BE2C (cell line): Measurements from ENCODE around the gene ABHD1.
A peak's percentile ranks its signal among the peaks of the same experiment; 100 is the strongest.

ENCODE experiments used
- DNase-seq: peaks from one replicate; pipeline ENCODE4 v3.0.0-alpha.2; 2020
- H3K27me3 ChIP-seq: fragments of 250-450 bp; sonication (Bioruptor Pico); 2 replicates; pipeline ENCODE4 v1.5.1; 2020; ENCODE audit warnings: mild to moderate bottlenecking
- H3K36me3 ChIP-seq: fragments of 250-450 bp; sonication (Bioruptor Pico); 2 replicates; pipeline ENCODE4 v1.5.1; 2020; ENCODE audit warnings: mild to moderate bottlenecking
- H3K4me1 ChIP-seq: fragments of 250-450 bp; sonication (Bioruptor Pico); 2 replicates; pipeline ENCODE4 v1.5.1; 2020
- H3K4me3 ChIP-seq: 2 replicates; pipeline ENCODE4 v1.5.1; 2011; ENCODE audit warnings: low read depth, low read length
- H3K9me3 ChIP-seq: fragments of 250-450 bp; sonication (Bioruptor Pico); 2 replicates; pipeline ENCODE4 v1.5.1; 2020
- TF ChIP-seq, protein P1 (sequence below): IDR thresholded peaks from 2 replicates; pipeline ENCODE4 v1.5.1; 2012; ENCODE audit warnings: mild to moderate bottlenecking, low read depth, low read length

Gene ABHD1

DNA sequence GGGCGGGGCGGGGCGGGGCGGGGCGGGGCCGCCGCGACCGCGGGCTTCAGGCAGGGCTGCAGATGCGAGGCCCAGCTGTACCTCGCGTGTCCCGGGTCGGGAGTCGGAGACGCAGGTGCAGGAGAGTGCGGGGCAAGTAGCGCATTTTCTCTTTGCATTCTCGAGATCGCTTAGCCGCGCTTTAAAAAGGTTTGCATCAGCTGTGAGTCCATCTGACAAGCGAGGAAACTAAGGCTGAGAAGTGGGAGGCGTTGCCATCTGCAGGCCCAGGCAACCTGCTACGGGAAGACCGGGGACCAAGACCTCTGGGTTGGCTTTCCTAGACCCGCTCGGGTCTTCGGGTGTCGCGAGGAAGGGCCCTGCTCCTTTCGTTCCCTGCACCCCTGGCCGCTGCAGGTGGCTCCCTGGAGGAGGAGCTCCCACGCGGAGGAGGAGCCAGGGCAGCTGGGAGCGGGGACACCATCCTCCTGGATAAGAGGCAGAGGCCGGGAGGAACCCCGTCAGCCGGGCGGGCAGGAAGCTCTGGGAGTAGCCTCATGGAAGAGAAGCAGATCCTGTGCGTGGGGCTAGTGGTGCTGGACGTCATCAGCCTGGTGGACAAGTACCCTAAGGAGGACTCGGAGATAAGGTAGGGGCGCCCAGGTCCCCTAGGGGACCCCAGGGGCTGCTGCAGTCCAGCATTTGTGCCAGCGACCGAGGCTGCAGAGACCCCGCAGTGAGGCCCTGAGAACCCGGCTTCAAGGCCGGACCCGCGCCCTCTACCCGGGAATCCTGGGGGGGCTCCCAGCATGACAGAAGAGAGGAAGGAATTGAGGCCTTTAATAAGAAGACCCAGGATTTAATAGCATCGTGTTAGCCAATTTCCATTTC is 36.7 kb upstream of the ABHD1 start, which contains the start of gene KHK:
Gene KHK, plus strand, starts transcription at position 49 of the 870 bp plus-strand sequence. Its CDS starts 488 bp downstream, at position 537.
- peaks cover 6% of the 10 kb centered on the region; the same call in 1 of the 2 replicates for H3K4me1 ChIP-seq
- H3K27me3 ChIP-seq = no peaks in the 10 kb centered on the region
- DNase-seq = peak; percentile 75
- peaks cover 14% of the 10 kb centered on the region for H3K36me3 ChIP-seq
- H3K4me3 ChIP-seq = peak within 1 kb of the TSS; percentile 80
- no peaks in the 10 kb centered on the region for H3K9me3 ChIP-seq
- TF ChIP-seq, protein P1, sequence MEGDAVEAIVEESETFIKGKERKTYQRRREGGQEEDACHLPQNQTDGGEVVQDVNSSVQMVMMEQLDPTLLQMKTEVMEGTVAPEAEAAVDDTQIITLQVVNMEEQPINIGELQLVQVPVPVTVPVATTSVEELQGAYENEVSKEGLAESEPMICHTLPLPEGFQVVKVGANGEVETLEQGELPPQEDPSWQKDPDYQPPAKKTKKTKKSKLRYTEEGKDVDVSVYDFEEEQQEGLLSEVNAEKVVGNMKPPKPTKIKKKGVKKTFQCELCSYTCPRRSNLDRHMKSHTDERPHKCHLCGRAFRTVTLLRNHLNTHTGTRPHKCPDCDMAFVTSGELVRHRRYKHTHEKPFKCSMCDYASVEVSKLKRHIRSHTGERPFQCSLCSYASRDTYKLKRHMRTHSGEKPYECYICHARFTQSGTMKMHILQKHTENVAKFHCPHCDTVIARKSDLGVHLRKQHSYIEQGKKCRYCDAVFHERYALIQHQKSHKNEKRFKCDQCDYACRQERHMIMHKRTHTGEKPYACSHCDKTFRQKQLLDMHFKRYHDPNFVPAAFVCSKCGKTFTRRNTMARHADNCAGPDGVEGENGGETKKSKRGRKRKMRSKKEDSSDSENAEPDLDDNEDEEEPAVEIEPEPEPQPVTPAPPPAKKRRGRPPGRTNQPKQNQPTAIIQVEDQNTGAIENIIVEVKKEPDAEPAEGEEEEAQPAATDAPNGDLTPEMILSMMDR = no peak

DNA sequence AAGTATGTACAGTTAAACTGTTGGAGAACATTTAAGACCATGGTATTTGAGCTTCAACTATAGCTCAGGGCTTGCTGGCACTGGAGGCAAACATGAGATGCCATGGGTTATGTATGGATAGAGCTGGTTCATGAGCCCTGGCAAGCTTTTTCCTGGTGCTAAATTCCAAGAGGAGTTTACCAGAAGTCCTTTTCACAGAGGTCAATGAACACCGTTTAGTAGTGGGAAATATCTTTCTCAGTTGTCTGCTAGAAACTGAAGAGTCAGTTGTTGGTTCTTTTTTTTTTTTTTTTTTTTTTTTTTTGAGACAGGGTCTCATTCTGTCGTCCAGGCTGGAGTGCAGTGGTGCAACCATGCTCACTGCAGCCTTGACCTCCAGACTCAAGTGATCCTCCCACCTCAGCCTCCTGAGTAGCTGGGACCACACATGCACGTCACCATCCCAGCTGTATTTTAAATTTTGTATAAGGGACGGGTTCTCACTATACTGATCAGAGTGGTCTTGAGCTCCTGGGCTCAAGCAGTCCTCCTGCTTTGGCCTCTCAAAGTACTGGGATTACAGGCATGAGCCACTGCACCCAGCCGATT is 35.7 kb upstream of the ABHD1 start:
- no peaks in the 10 kb centered on the region for H3K27me3 ChIP-seq
- DNase-seq = no peak
- H3K9me3 ChIP-seq = no peaks in the 10 kb centered on the region
- TF ChIP-seq, protein P1 = no peak
- H3K4me3 ChIP-seq = peak overlapping the region; percentile 80; the same call in 1 of the 2 replicates
- peaks cover 5% of the 10 kb centered on the region; the same call in 1 of the 2 replicates for H3K4me1 ChIP-seq
- H3K36me3 ChIP-seq = peaks cover 4% of the 10 kb centered on the region; the same call in 1 of the 2 replicates

DNA sequence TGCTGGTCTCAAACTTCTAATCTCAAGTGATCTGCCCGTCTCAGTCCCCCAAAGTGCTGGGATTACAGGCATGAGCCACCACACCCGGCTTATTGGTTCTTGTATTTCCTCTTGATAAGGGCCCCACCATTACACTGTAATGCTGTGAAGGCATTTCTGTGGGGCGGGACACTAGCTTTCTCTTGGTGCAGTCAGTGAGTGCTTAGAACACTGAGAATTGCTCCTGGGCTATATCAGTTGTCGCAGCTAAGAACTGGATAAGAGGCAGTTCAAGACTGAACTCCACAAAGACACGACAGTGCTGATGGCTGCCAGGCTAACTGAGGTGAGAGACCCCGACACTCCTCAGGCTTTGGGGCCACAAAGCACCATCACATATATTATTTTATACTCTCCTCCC is 35.0 kb upstream of the ABHD1 start:
- H3K4me1 ChIP-seq = peaks cover 3% of the 10 kb centered on the region; the same call in 1 of the 2 replicates
- no peaks in the 10 kb centered on the region; the same call in 1 of the 2 replicates for H3K36me3 ChIP-seq
- no peak overlapping the region for H3K4me3 ChIP-seq
- no peak for DNase-seq
- no peaks in the 10 kb centered on the region for H3K27me3 ChIP-seq
- TF ChIP-seq, protein P1 = no peak
- H3K9me3 ChIP-seq = no peaks in the 10 kb centered on the region

DNA sequence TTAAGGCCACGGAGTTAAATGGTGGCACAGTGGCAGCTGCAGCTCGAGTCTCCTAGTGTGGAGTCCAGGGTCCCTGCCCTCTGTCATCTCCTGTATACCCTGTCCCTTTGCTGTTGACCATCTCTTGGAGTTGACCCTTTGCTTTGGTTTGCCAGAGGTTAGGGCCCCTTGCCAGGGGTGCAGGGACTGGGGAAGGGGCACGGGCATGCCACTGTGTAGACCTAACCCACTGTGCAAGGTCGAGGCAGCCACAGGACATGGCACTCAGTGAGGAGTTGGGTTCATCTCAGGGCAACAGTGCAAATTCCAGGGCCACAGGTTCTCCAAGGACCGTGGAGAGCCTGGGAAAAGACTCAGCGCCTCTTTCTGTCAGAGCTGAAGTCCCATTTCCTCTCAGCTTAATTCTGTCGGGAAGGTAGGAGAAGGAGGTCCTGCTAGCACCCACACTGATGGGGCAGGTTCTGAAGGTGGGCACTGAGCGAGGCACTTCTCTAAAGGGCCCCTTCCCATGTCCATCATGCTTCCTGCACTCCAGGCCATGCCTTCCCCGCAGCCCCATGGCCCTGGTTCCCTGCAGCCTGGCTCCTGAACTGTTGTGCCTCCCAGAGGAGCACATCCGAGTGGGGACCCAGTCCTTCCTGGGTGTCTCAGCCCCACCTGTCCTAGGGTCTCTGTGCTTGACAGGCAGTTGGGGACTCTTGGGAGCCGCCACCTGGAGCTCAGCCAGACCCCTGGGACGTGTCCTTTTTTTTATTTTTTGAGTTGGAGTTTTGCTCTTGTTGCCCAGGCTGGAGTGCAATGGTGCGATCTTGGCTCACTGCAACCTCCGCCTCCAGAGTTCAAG is 34.3 kb upstream of the ABHD1 start:
- Histone ChIP-seq H3K4me1 (peaks cover 3% of the 10 kb centered on the region; the same call in 1 of the 2 replicates), H3K4me3 (no peak overlapping the region), H3K27me3 (no peaks in the 10 kb centered on the region), H3K36me3 (no peaks in the 10 kb centered on the region), H3K9me3 (no peaks in the 10 kb centered on the region)
- no peak for DNase-seq
- TF ChIP-seq, protein P1 = no peak

DNA sequence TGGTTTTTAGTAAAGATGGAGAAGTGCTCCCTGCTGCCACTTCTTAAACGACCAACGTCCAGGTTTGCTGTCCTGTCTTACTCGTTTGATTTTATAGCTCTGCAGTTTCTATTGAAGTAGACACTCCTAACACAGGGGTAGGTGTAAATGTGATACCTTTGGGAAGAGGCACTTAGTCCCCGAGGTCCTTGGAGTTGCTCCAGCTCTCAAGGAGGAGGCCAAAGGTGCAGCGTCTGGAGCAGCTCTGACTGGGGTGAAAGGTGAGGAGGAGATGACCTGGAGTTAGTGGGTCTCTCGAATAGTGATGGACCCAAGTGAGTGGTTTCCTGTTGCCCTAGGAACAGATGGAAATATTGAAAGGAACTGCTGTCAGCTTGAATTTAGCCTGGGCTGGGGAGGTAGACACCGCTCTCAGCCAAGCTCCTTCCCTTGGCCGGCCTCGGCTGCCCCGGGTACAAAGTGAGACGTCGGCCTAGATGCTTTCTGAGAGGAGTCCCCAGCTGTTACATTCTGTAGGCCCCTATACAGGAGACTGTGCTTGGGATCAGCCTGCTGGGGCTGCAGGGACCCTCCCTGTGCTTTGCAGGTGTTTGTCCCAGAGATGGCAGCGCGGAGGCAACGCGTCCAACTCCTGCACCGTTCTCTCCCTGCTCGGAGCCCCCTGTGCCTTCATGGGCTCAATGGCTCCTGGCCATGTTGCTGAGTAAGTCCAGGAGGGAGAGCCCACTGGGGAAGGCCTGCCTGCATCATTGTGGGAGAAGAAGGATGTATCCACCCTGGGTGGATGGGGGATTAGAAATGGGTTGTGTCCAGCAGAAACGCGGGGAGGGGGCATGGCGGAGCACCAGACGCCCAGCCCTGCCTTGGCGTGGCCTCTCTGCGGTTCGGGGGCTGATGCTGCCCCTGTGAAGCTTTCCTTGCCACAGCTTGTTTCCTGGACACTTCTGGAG is 31.6 kb upstream of the ABHD1 start:
- TF ChIP-seq, protein P1 = no peak
- no peak for DNase-seq
- Histone ChIP-seq H3K4me3 (no peak overlapping the region), H3K36me3 (no peaks in the 10 kb centered on the region), H3K9me3 (no peaks in the 10 kb centered on the region), H3K27me3 (no peaks in the 10 kb centered on the region), H3K4me1 (peaks cover 7% of the 10 kb centered on the region)
